COLO668 (cell line): ENCODE data around the gene NUDT14.
A peak's percentile ranks its signal among the peaks of the same experiment; 100 is the strongest.

Experiments
- DNase-seq: peaks from one replicate; lab custom pipeline; 2025; ENCODE audit not compliant: unreplicated experiment; lab: John Stamatoyannopoulos, UW

The NUDT14 gene

GRCh38 chr14:105147671-105148603 is 33.2 kb downstream of the NUDT14 start:
- no peak for DNase-seq

DNA sequence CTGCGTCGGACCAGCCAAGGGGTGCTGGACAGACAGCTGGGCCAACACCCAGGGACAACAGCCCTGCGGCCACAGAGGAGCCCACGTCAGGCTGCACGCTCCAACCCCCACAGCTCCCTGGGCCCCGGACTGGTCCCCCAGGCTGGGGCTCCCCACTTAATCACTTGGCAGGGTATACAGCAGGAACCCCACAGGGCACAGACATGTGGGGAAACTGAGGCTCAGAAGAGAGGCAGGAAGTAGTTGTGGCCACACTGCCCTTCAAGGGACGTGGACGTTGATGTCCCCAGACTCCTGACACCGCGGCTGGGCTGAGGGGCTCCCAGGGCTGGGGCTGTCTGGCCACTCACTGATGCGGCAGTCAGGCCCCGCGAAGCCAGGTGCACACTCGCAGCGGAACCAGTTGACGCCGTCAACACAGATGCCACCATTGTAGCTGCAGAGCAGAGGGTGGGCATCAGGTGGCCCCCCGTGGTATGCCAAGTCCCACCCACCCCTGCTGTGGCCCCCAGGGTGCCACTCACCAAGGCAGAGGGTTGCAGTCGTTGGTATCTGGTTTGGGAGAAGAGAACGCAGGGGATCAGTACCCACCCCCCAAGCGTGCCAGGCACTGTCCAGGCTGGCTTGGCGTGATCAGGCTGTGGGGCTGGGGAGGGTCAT is 34.0 kb downstream of the NUDT14 start:
- DNase-seq = no peak

GRCh38 chr14:105146181-105146975 is 34.7 kb downstream of the NUDT14 start:
- no peak for DNase-seq

- no peak for DNase-seq
These were observed 35.5 kb downstream of the NUDT14 start for GRCh38 chr14:105145381-105146180.

DNA sequence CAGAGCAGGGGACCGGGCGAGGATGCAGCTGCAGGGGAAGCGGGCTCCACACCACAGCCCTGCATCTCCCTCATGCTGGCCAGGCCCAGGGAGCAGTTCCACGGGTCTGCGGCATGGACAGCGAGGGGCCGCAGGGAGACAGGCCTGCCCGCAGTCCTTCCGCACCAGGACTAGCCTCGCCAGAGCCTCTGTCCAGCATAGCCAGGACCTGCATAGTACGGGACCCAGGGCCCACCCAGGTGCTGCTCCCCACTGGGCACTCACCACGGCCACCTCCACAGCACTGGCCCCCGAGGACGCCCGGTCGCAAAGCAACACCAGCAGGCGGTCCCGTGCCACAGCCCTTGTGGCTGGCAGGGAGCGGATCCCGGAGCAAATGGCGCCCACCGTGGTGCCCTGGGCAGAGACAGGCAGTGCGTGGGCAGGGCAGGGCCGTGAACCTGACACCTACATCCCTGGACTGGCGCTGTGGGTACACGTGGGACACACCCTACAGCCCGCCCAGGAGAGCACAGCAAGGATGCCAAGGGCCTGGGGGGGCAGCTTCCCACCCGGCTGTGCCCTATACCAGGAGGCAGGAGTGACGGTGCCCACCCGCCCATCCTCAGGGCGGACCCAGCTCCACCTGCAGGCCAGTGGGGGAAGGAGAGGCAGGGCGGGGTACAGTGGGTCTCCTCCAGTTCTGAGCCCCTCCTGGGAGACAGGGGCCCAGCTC is 36.3 kb downstream of the NUDT14 start:
- no peak for DNase-seq

DNA sequence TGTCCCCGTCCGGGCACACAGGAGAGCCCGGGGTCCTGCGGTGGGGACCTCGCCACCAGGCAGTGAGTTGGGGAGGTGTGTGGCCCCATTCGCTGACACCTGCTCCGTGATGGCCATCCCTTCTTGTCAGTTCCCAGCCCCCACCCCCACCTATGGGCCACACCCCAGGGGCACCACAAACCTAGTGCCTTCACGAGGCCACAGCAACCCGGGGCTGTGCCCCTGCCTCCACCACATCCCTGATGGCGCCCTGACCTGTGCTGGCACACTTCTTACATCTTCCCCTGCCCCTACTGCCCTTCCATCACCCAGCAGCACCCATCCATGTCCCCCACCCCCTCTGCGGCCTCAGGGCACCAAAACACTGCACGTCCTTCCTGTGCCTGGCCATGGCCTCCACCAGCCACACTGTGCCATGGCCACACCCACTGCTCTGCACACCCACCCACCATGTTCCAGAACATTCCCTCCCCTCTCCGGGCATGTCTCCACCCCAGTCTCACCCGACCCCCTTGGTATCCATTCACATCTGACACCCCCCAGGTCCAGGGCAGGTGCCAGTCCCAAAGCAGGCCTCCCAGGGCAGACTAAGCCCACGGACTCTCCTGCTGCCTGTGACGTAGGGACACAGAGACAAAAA is 37.0 kb downstream of the NUDT14 start:
- DNase-seq = no peak

GRCh38 chr14:105143451-105144025 is 37.6 kb downstream of the NUDT14 start:
- DNase-seq = no peak

- no peak for DNase-seq
These were observed 38.3 kb downstream of the NUDT14 start for GRCh38 chr14:105142651-105143450.

DNA sequence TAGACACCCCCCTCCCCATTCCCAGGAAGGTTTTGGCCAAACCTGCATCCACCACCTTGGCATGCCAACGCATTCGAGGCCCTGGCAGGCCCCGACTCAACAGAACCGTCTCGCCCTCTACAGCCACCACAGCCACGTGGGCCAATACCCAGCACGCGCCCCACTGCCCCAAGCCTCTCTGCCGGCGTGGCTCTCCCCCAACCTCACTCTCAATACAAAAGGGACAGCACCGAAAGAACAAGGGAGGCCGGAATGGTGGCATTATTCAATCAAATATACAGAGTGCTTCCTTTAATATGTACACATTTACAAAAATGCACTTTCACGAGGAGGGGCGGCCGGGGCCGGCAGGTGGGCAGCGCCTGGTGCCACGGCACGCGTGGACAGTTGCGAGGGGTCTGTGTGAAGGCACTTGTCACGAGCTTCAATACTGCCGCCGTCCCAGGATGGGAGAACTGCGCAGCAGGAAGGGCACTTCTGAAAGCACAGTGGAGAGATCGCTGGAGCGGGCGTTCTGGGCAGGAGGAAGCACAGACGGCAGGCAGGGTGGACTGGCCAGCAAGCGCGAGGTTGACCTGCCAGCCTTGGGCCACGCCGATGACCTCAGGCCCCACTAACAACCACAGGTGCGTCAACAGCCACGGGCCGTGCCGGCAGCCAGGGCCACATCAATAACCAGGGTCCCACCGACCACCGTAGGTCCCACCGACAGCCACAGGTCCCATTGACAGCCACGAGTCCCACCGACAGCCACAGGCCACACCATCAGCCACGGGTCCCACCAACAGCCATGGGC is 39.4 kb downstream of the NUDT14 start:
- DNase-seq = no peak

DNA sequence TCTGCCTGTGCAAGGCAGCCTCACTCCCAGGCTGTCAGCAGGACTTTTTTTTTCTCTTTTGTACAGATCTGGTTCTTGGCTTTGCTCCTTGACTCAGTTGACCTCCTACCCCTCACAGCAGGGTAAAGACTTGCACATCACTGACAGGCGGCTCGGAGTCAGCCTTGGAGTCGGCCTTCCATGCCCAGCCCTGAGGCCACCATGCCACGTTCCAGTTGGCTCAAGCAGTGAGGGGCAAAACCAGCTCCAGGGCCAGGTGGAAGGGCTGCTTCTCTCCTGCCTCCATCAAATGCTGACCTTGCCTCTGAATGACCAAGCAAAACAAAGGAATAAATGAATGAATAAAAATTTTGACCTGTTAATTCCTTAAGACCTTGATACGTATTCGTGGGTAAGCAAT is 40.1 kb downstream of the NUDT14 start:
- DNase-seq = no peak

- DNase-seq = no peak
These were observed 40.5 kb downstream of the NUDT14 start for GRCh38 chr14:105140581-105140980.

- DNase-seq = no peak
These were observed 41.3 kb downstream of the NUDT14 start for GRCh38 chr14:105139831-105140239.

- DNase-seq = no peak
These were observed 41.8 kb downstream of the NUDT14 start for GRCh38 chr14:105139212-105139825.

GRCh38 chr14:105138551-105139111 is 42.5 kb downstream of the NUDT14 start:
- DNase-seq = no peak

DNA sequence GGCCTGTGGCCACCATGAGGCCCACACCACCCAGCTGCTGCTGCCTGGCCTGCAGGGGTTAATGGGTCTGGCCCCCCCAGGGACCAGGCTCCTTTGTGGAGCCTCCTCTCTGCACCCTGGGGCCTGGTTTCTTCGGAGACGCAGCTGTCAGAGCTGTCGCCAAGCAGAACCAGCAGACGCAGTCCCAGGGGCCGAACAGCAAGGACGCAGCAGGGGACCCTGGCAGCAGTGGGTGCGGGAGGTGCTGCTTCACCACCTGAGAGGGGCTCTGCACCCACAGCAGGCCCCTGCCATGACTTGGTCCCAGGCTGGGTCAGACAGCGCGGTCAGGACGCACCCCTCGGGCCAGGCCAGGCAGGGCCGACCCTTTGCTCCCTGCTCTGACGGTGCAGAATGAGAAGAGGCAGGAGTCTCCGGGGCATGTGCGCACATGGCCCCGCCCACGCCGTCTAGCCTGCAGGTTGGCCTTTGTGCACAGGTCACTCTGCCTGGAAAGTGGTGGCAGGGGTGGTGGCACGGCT is 43.0 kb downstream of the NUDT14 start:
- peak; percentile 29 for DNase-seq

DNA sequence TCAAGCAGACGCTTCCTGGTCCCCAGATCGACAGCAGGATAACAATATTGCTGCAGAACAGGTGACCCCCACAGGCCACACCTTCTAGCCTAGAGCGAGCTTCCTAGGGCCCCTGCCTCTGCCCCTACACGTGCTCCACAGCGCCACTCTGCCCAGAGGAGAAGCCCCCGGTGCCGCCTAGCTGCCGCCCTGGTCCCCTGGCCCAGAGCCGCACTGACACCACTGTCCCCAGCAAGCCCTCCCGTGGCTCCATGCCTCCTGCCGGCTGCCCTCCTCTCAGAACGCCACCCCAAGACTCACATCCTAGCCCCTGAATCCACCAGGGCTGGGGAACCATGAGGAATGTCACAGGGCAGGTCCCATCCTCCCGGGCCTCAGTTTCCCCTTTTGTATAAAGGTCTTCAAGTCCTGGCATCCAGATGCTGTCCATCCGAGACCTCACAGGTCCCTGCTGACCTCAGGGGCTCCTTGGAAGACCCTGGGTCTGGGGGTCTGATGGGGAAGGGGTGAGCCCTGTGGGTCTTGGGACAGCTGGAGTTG is 43.6 kb downstream of the NUDT14 start:
- no peak for DNase-seq
